ENCODE results near the gene TSHZ2.

- no peak for TF ChIP-seq CTCF (IDR thresholded peaks at IDR 0.05)
- no peak for TF ChIP-seq EZH2 (IDR thresholded peaks at IDR 0.05; ENCODE audit: borderline replicate concordance, insufficient read depth, low read depth, low read length, poor library complexity, severe bottlenecking)
These were observed 324.4 kb downstream of the TSHZ2 start for GRCh38 chr20:53296451-53297153.
